KG1 (cell line): ENCODE data around the gene SMIM44.

Experiments used
- DNase-seq: peaks from one replicate; lab custom pipeline; 2025; lab: John Stamatoyannopoulos, UW

The SMIM44 gene

GRCh38 chr19:3477506-3477905, 5.7 kb downstream of the SMIM44 start:
- no peak for DNase-seq

- DNase-seq, result no peak
Observed at GRCh38 chr19:3476830-3477229, 6.4 kb downstream of the SMIM44 start.

- no peak for DNase-seq
Observed at GRCh38 chr19:3475449-3475848, 7.8 kb downstream of the SMIM44 start.

- no peak for DNase-seq
Observed at GRCh38 chr19:3474614-3475013, 8.6 kb downstream of the SMIM44 start.

GRCh38 chr19:3474010-3474409, 9.2 kb downstream of the SMIM44 start:
- no peak for DNase-seq

GRCh38 chr19:3471954-3472655, 11.1 kb downstream of the SMIM44 start:
- DNase-seq, result peak; percentile 10

- no peak for DNase-seq
Observed at GRCh38 chr19:3470500-3471128, 12.6 kb downstream of the SMIM44 start.

GRCh38 chr19:3469638-3470499, 13.4 kb downstream of the SMIM44 start:
- DNase-seq, result no peak

- DNase-seq, result no peak
Observed at GRCh38 chr19:3468211-3468610, 15.0 kb downstream of the SMIM44 start.

GRCh38 chr19:3467437-3468198, 15.6 kb downstream of the SMIM44 start:
- no peak for DNase-seq

GRCh38 chr19:3466635-3467034, 16.6 kb downstream of the SMIM44 start:
- no peak for DNase-seq

GRCh38 chr19:3465552-3465951, 17.7 kb downstream of the SMIM44 start:
- no peak for DNase-seq

- DNase-seq, result no peak
Observed at GRCh38 chr19:3464587-3465235, 18.5 kb downstream of the SMIM44 start.

GRCh38 chr19:3463714-3464586, 19.3 kb downstream of the SMIM44 start:
- no peak for DNase-seq

- DNase-seq, result no peak
Observed at GRCh38 chr19:3462991-3463713, 20.1 kb downstream of the SMIM44 start.

- DNase-seq, result no peak
Observed at GRCh38 chr19:3459965-3460582, 23.2 kb downstream of the SMIM44 start.

- no peak for DNase-seq
Observed at GRCh38 chr19:3459089-3459881, 24.0 kb downstream of the SMIM44 start.

- no peak for DNase-seq
Observed at GRCh38 chr19:3458229-3459088, 24.8 kb downstream of the SMIM44 start.
